Diencephalon (tissue), 1 donor: ENCODE data around the gene GOLGA6L2. TPM values are rescaled to one million over a fixed set of nuclear protein-coding genes. Genes with fewer than 3 reads are reported as not detected.

Experiments used
- total RNA-seq: library from RNA; depleted of rRNA; stranded (reverse); fragments of >200 nt; gene quantifications from one replicate; pipeline ENCODE4 v1.2.3, GENCODE V29; 2014

The GOLGA6L2 gene, protein sequence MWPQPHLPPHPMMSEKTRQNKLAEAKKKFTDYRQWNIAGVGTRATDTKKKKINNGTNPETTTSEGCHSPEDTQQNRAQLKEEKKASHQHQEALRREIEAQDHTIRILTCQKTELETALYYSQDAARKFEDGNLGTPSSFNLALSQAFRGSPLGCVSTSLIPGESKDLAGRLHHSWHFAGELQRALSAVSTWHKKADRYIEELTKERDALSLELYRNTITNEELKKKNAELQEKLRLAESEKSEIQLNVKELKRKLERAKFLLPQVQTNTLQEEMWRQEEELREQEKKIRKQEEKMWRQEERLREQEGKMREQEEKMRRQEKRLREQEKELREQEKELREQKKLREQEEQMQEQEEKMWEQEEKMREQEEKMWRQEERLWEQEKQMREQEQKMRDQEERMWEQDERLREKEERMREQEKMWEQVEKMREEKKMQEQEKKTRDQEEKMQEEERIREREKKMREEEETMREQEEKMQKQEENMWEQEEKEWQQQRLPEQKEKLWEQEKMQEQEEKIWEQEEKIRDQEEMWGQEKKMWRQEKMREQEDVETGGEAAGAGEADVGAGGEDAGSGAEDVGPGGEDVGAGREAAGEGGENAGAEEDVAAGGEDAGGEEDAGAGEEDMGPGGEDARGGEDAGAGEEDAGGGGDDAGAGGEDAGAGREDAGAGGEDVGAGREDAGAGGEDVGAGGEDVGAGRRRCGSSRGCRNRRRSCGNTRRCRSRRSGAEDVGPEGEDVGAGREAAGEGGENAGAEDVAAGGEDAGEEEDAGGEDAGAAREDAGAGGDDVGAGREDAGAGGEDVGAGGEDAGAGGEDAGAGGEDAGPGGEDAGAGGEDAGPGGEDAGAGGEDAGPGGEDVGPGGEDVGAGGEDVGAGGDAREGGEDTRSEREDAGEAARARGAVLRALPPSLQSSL
- not detected for total RNA-seq

DNA sequence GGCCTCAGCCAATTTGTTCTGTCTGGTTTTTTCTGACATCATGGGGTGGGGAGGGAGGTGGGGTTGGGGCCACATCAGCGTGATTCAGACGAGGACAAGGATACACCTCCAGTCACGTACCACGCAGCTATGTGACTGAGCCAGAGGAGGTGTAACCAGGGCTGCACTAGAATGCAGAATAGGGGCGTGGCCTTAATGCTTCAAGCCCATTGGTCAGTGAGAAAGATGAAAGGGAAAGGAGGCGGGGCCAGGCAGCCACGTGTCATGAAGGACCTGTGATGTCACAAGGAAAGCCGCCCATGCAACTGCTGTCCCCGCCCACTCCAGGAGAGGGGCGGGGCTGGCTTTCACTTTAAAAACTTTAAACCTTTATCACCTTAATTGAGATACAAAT is at the start of gene GOLGA6L2:
GOLGA6L2 (minus strand) TSS at position 137 of the 394 bp plus-strand sequence; CDS start at position 75, 62 bp downstream.

Other genes starting within 250 kb of the GOLGA6L2 start
- gene GOLGA6L26, start 113.0 kb downstream of the GOLGA6L2 start, total RNA-seq, result not detected
- gene GOLGA8S, start 92.5 kb downstream of the GOLGA6L2 start, total RNA-seq, result 0.23 TPM
- 23.8 TPM for gene MKRN3, start 118.4 kb upstream of the GOLGA6L2 start, total RNA-seq
- 13.8 TPM for gene MAGEL2, start 200.6 kb upstream of the GOLGA6L2 start, total RNA-seq
- 130 TPM for gene NDN, start 240.1 kb upstream of the GOLGA6L2 start, total RNA-seq